Heart left ventricle (tissue), 13 donors: ENCODE measurements around the gene PARD3B.

Experiments
- POLR2A ChIP-seq, 2 donors: fragments of 450-650 bp; IDR thresholded peaks; one replicate each; pipeline ENCODE4 v1.6.1; 2017; ENCODE audit warnings: antibody characterized with exemption in 2 of 2, mild to moderate bottlenecking in 2 of 2, moderate library complexity in 2 of 2
- TF ChIP-seq, protein P1 (sequence below), 12 donors: fragments of 200-600 bp; sonication (generic) in 4 of 12; IDR thresholded peaks; one replicate each; pipeline versions ENCODE4 v1.5.0 to v1.8.0; 2018 to 2022; ENCODE audit warnings: antibody characterized with exemption in 12 of 12, mild to moderate bottlenecking in 5 of 12
- donor health status: ischemic (EF 13 %, LVEDD 7.1; RV severe dilation, severe dysfunction).
- donor health status: DM: no; HTN: yes; CAD: no.
- donor health status: DM: no; HTN: no; CAD: no.
- donor health status: ischemic (EF 25% LVEDD 6.9; RV normal size, moderate dysfunction).
- donor health status: ischemic (EF 25% LVEDD 5.7; RV mildly dilated, moderate dysfunction).
- donor health status: ischemic (EF 35%, LVEDD 5.7; RV mildly dilated, moderate dysfunction).
- donor health status: nonischemic (EF 11% LVEDD 7.7; RV severe dilation, severe dysfunction).
- donor health status: DM: yes; HTN: yes; CAD: no.
- donor health status: PGD.
- donor health status: ischemic (EF 29% LVEDD 5.4; RV normal size, mild dysfunction).
- donor health status: nonischemic (EF 23%, LVEDD 6.1; RV moderate dilation, normal function).

DNA sequence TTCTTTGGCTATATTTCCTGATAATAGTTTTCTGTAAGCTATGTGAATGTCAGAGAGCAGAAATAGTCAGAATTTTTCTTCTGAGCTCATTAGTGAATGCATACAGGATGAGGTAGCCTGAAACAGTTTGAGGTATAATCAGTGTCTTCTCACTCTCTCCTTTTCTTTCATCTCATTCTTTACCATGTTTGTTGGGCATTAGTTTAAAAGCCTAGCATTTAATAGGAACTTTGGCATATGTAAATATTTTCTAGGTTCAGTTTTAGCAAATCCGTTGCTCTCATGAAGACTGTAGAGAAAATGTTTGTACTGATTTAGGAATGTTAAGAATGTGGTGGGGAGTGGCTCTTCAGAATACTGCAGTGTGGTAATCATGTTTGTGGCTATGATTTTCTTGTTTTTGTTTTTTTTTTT, 119.4 kb downstream of the PARD3B start:
- TF ChIP-seq, protein P1, sequence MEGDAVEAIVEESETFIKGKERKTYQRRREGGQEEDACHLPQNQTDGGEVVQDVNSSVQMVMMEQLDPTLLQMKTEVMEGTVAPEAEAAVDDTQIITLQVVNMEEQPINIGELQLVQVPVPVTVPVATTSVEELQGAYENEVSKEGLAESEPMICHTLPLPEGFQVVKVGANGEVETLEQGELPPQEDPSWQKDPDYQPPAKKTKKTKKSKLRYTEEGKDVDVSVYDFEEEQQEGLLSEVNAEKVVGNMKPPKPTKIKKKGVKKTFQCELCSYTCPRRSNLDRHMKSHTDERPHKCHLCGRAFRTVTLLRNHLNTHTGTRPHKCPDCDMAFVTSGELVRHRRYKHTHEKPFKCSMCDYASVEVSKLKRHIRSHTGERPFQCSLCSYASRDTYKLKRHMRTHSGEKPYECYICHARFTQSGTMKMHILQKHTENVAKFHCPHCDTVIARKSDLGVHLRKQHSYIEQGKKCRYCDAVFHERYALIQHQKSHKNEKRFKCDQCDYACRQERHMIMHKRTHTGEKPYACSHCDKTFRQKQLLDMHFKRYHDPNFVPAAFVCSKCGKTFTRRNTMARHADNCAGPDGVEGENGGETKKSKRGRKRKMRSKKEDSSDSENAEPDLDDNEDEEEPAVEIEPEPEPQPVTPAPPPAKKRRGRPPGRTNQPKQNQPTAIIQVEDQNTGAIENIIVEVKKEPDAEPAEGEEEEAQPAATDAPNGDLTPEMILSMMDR (IDR thresholded peaks at IDR 0.05), result no peak
- TF ChIP-seq POLR2A (IDR thresholded peaks at IDR 0.05), result no peak
